HCT116 (cell line): Measurements from ENCODE around the gene CORO2B.
A peak's percentile ranks its signal among the peaks of the same experiment; 100 is the strongest.

Experiments
- CTCF ChIP-seq, 3 experiments: fragments of 200-600 bp in 1 of 3; sonication (generic) in 1 of 3; IDR thresholded peaks in 2 of 3; conservative IDR thresholded peaks in 1 of 3; 2 replicates each; pipeline ENCODE4 v1.5.1; 2012 to 2017; ENCODE audit warnings: low read depth in 2 of 3, low read length in 2 of 3, antibody characterized with exemption in 1 of 3, borderline replicate concordance in 1 of 3, control low read depth in 1 of 3, mild to moderate bottlenecking in 1 of 3, mixed read lengths in 1 of 3, mixed run types in 1 of 3, moderate library complexity in 1 of 3; ENCODE audit not compliant: insufficient read depth in 1 of 3
- EZH2 ChIP-seq: fragments of 200-600 bp; sonication (generic); IDR thresholded peaks from 2 replicates; pipeline ENCODE4 v1.6.1; 2017; ENCODE audit warnings: antibody characterized with exemption, mixed run types
- EZH2phosphoT487 ChIP-seq: fragments of 200-600 bp; IDR thresholded peaks from 2 replicates; pipeline ENCODE4 v1.6.1; 2018; ENCODE audit warnings: antibody characterized with exemption, borderline replicate concordance
- POLR2A ChIP-seq: IDR thresholded peaks from 2 replicates; pipeline ENCODE4 v1.7.0; 2011; ENCODE audit warnings: borderline replicate concordance; ENCODE audit not compliant: insufficient read depth, insufficient read length; ENCODE audit errors: extremely low read depth
- POLR2AphosphoS5 ChIP-seq: IDR thresholded peaks from 2 replicates; pipeline ENCODE4 v1.6.1; 2011; ENCODE audit warnings: mild to moderate bottlenecking, low read depth, low read length, moderate library complexity
- RAD21 ChIP-seq: IDR thresholded peaks from 2 replicates; pipeline ENCODE4 v1.6.1; 2012; ENCODE audit warnings: low read depth, mild to moderate bottlenecking
- REST ChIP-seq: IDR thresholded peaks from 2 replicates; pipeline ENCODE4 v1.6.1; 2012; ENCODE audit warnings: low read depth
- SIN3A ChIP-seq: IDR thresholded peaks from 2 replicates; pipeline ENCODE4 v1.6.1; 2012; ENCODE audit warnings: low read depth
- SP1 ChIP-seq: IDR thresholded peaks from 2 replicates; pipeline ENCODE4 v1.6.1; 2012; ENCODE audit warnings: low read depth
- SRF ChIP-seq: IDR thresholded peaks from 2 replicates; pipeline ENCODE4 v1.6.1; 2012; ENCODE audit warnings: low read depth
- YY1 ChIP-seq: IDR thresholded peaks from 2 replicates; pipeline ENCODE4 v1.6.1; 2011; ENCODE audit warnings: low read length, low read depth, moderate library complexity, mild to moderate bottlenecking; ENCODE audit not compliant: insufficient replicate concordance; ENCODE audit errors: extremely low read depth
- ZNF274 ChIP-seq: fragments of 200-500 bp; sonication (Bioruptor generic); IDR thresholded peaks from 2 replicates; pipeline ENCODE4 v1.6.1; 2014; ENCODE audit warnings: mild to moderate bottlenecking, low read depth, low read length, inconsistent platforms
- TF ChIP-seq, protein P1 (sequence below): IDR thresholded peaks from 2 replicates; pipeline ENCODE4 v1.6.1; 2012
- TF ChIP-seq, protein P2 (sequence below): IDR thresholded peaks from 2 replicates; pipeline ENCODE4 v1.6.1; 2012

DNA sequence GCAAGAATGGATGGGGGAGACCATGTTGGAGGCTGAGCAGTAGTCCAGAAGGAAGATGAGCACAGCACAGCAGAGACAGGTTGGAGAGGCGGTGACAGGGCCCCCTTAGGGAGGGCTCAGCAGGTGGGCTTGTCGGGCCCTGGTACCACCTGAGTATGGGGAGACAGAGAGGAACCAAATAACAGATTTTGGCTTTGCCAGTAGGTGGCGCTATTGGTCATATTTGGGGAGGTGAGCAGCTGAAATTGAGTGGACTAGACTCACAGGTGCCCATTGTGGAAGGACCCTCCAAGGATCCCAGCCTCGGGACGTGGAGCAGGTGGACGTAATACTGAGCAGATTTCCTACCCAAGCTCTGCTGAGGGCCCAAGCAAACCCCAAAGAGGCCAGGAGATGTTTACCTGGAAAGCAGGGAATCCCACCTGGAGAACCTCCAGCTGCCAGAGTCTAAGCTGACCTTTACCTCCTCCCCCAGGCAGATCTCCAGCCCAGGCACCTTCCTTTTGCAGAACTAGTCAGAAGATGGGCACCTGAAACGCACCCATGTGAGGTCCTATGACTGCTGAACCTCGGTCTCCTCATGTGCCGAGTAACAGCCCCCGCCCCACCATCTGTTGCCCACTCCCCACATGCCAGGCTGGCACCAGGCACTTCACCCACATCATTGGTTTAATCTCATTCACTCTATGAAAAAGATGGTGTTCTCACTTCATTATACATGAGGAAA lies 24.6 kb upstream of the CORO2B start:
- TF ChIP-seq CTCF (IDR thresholded peaks at IDR 0.05 in 2 of 3, conservative IDR thresholded peaks at IDR 0.05 in 1 of 3; ENCODE audit: borderline replicate concordance in 1 of 3, insufficient read depth in 1 of 3, low read depth in 2 of 3, low read length in 2 of 3) (peak; percentile 64 to 83 (median 68); a peak in 5 of 6 replicates), REST (no peak), EZH2 (no peak), POLR2A (no peak), EZH2phosphoT487 (no peak), ZNF274 (no peak), SRF (no peak), POLR2AphosphoS5 (no peak), SIN3A (no peak), YY1 (no peak), SP1 (no peak), RAD21 (peak; percentile 86)
- TF ChIP-seq, protein P1, sequence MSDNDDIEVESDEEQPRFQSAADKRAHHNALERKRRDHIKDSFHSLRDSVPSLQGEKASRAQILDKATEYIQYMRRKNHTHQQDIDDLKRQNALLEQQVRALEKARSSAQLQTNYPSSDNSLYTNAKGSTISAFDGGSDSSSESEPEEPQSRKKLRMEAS = no peak
- TF ChIP-seq, protein P2, sequence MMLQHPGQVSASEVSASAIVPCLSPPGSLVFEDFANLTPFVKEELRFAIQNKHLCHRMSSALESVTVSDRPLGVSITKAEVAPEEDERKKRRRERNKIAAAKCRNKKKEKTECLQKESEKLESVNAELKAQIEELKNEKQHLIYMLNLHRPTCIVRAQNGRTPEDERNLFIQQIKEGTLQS = no peak
